DND-41 (cell line): ENCODE measurements around the gene RAD52.

Experiments used
- EZH2 ChIP-seq: IDR thresholded peaks from 3 replicates; pipeline ENCODE4 v1.6.1; 2012; ENCODE audit warnings: borderline replicate concordance, low read depth, mild to moderate bottlenecking, moderate library complexity, low read length, inconsistent platforms; ENCODE audit not compliant: severe bottlenecking
- TF ChIP-seq, protein P1 (sequence below): IDR thresholded peaks from 2 replicates; pipeline ENCODE4 v1.5.1; 2012; ENCODE audit warnings: borderline replicate concordance, low read length, moderate library complexity, mild to moderate bottlenecking; ENCODE audit not compliant: poor library complexity, severe bottlenecking; ENCODE audit errors: extremely low read depth

- TF ChIP-seq, protein P1, sequence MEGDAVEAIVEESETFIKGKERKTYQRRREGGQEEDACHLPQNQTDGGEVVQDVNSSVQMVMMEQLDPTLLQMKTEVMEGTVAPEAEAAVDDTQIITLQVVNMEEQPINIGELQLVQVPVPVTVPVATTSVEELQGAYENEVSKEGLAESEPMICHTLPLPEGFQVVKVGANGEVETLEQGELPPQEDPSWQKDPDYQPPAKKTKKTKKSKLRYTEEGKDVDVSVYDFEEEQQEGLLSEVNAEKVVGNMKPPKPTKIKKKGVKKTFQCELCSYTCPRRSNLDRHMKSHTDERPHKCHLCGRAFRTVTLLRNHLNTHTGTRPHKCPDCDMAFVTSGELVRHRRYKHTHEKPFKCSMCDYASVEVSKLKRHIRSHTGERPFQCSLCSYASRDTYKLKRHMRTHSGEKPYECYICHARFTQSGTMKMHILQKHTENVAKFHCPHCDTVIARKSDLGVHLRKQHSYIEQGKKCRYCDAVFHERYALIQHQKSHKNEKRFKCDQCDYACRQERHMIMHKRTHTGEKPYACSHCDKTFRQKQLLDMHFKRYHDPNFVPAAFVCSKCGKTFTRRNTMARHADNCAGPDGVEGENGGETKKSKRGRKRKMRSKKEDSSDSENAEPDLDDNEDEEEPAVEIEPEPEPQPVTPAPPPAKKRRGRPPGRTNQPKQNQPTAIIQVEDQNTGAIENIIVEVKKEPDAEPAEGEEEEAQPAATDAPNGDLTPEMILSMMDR, result no peak
- TF ChIP-seq EZH2, result no peak
Measured at GRCh38 chr12:905261-906031, 44.0 kb downstream of the RAD52 start.
